ENCODE results near the gene IQCC. TPM values are rescaled to one million over a fixed set of nuclear protein-coding genes. Genes with fewer than 3 reads are reported as not detected.

Gene IQCC
- total RNA-seq, 2 experiments from 2014 or later: 4.8 to 5.9 TPM

- CTCF ChIA-PET: interaction anchor here (0.6 to 3.7 kb wide), 46 partner anchors 8 to 406 kb away, joined by 3 to 42 read pairs (median 5); partner anchors contain the start of genes BSDC1, CCDC28B, DCDC2B and FAM167B
- no peaks in the 10 kb centered on the region for H3K27me3 Mint-ChIP-seq (ENCODE audit: low read depth)
- no peaks in the 10 kb centered on the region for H3K36me3 Mint-ChIP-seq (ENCODE audit: low read depth)
- H3K4me3 Mint-ChIP-seq: no peak overlapping the region
- H3K27ac Mint-ChIP-seq: no peak overlapping the region
- no peak for DNase-seq
- intact Hi-C loops (cut with micrococcal nuclease): loop anchor here (5.0 kb wide), 1 partner anchor 146 kb away; the partner anchor contains the start of genes FAM229A and TSSK3
- H3K4me1 Mint-ChIP-seq (ENCODE audit: low read depth): peaks cover 21% of the 10 kb centered on the region
- no peaks in the 10 kb centered on the region for H3K9me3 Mint-ChIP-seq
Observed at GRCh38 chr1:32216566-32216965, 11.1 kb downstream of the IQCC start.

- CTCF ChIA-PET: interaction anchor here (1.6 kb wide), 1 partner anchor 194 kb away, joined by 3 read pairs; no protein-coding TSS in a partner anchor
- Mint-ChIP-seq H3K9me3 (no peaks in the 10 kb centered on the region), H3K27me3 (ENCODE audit: low read depth) (no peaks in the 10 kb centered on the region), H3K4me3 (no peak overlapping the region), H3K27ac (no peak overlapping the region), H3K4me1 (ENCODE audit: low read depth) (peaks cover 32% of the 10 kb centered on the region), H3K36me3 (ENCODE audit: low read depth) (peaks cover 4% of the 10 kb centered on the region)
- DNase-seq: no peak
- intact Hi-C loops (cut with micrococcal nuclease): loop anchor here (5.0 kb wide), 1 partner anchor 143 kb away; the partner anchor contains the start of genes FAM229A and TSSK3
Observed at GRCh38 chr1:32219022-32219421, 13.6 kb downstream of the IQCC start.

- intact Hi-C loops (cut with micrococcal nuclease): loop anchor here (5.0 kb wide), 1 partner anchor 131 kb away; no protein-coding TSS in a partner anchor
- Mint-ChIP-seq H3K4me3 (peak overlapping the region; percentile 95), H3K27me3 (ENCODE audit: low read depth) (no peaks in the 10 kb centered on the region), H3K27ac (no peak overlapping the region), H3K36me3 (ENCODE audit: low read depth) (peaks cover 10% of the 10 kb centered on the region), H3K4me1 (ENCODE audit: low read depth) (peaks cover 37% of the 10 kb centered on the region), H3K9me3 (no peaks in the 10 kb centered on the region)
- no peak for DNase-seq
- CTCF ChIA-PET: interaction anchor here (1.7 kb wide), 1 partner anchor 27 kb away, joined by 5 read pairs; no protein-coding TSS in a partner anchor
Observed at GRCh38 chr1:32220746-32221580, 15.5 kb downstream of the IQCC start.

- peaks cover 14% of the 10 kb centered on the region for H3K36me3 Mint-ChIP-seq (ENCODE audit: low read depth)
- intact Hi-C loops (cut with micrococcal nuclease): loop anchor here (5.0 kb wide), 1 partner anchor 131 kb away; no protein-coding TSS in a partner anchor
- CTCF ChIA-PET: interaction anchor here (1.7 kb wide), 1 partner anchor 27 kb away, joined by 5 read pairs; no protein-coding TSS in a partner anchor
- H3K4me3 Mint-ChIP-seq: peak overlapping the region; percentile 95
- H3K27ac Mint-ChIP-seq: peak overlapping the region; percentile 97
- H3K9me3 Mint-ChIP-seq: no peaks in the 10 kb centered on the region
- peaks cover 35% of the 10 kb centered on the region for H3K4me1 Mint-ChIP-seq (ENCODE audit: low read depth)
- DNase-seq: no peak
- no peaks in the 10 kb centered on the region for H3K27me3 Mint-ChIP-seq (ENCODE audit: low read depth)
Observed at GRCh38 chr1:32221581-32221979, 16.1 kb downstream of the IQCC start.

- Mint-ChIP-seq H3K27me3 (ENCODE audit: low read depth) (no peaks in the 10 kb centered on the region), H3K4me1 (ENCODE audit: low read depth) (peaks cover 35% of the 10 kb centered on the region), H3K27ac (peak within 1 kb of the TSS; percentile 97), H3K36me3 (ENCODE audit: low read depth) (peaks cover 14% of the 10 kb centered on the region), H3K9me3 (no peaks in the 10 kb centered on the region), H3K4me3 (peak within 1 kb of the TSS; percentile 95)
- CTCF ChIA-PET: interaction anchor here (1.8 to 1.9 kb wide), 2 partner anchors 26 to 28 kb away, joined by 5 to 8 read pairs; partner anchors contain the start of gene LCK
- peak; percentile 96 for DNase-seq
- intact Hi-C loops (cut with micrococcal nuclease): loop anchor here (1.0 to 5.0 kb wide), 6 partner anchors 19 to 130 kb away; partner anchors contain the start of genes CCDC28B and TXLNA
Observed at GRCh38 chr1:32221980-32222755, 16.7 kb downstream of the IQCC start, which contains the start of the genes EIF3I and TMEM234. Gene EIF3I (plus strand): TSS chr1:32222407. CDS start chr1:32222442, 35 bp downstream. Gene TMEM234 (minus strand): TSS chr1:32222353. CDS start chr1:32222322, 31 bp downstream.

- DNase-seq: no peak
- CTCF ChIA-PET: interaction anchor here (0.6 to 1.9 kb wide), 10 partner anchors 8 to 728 kb away, joined by 3 to 8 read pairs (median 4); partner anchors contain the start of gene LCK
- Mint-ChIP-seq H3K4me1 (ENCODE audit: low read depth) (peaks cover 38% of the 10 kb centered on the region), H3K4me3 (peak overlapping the region; percentile 95), H3K27ac (peak overlapping the region; percentile 97), H3K27me3 (ENCODE audit: low read depth) (no peaks in the 10 kb centered on the region), H3K9me3 (no peaks in the 10 kb centered on the region), H3K36me3 (ENCODE audit: low read depth) (peaks cover 27% of the 10 kb centered on the region)
- intact Hi-C loops (cut with micrococcal nuclease): loop anchor here (2.0 to 5.0 kb wide), 3 partner anchors 23 to 129 kb away; partner anchors contain the start of gene CCDC28B
Observed at GRCh38 chr1:32223683-32224082, 18.2 kb downstream of the IQCC start.

- Mint-ChIP-seq H3K9me3 (no peaks in the 10 kb centered on the region), H3K27ac (peak overlapping the region; percentile 46), H3K4me1 (ENCODE audit: low read depth) (peaks cover 38% of the 10 kb centered on the region), H3K36me3 (ENCODE audit: low read depth) (peaks cover 33% of the 10 kb centered on the region), H3K27me3 (ENCODE audit: low read depth) (no peaks in the 10 kb centered on the region), H3K4me3 (peak overlapping the region; percentile 49)
- no peak for DNase-seq
- intact Hi-C loops (cut with micrococcal nuclease): loop anchor here (5.0 kb wide), 1 partner anchor 128 kb away; no protein-coding TSS in a partner anchor
- CTCF ChIA-PET: interaction anchor here (1.0 to 1.8 kb wide), 5 partner anchors 9 to 26 kb away, joined by 4 to 6 read pairs (median 5); partner anchors contain the start of gene LCK
Observed at GRCh38 chr1:32224285-32224684, 18.8 kb downstream of the IQCC start.

GRCh38 chr1:32228771-32229170 lies 23.3 kb downstream of the IQCC start:
- H3K4me1 Mint-ChIP-seq (ENCODE audit: low read depth): peaks cover 19% of the 10 kb centered on the region
- intact Hi-C loops (cut with micrococcal nuclease): no loop called here
- peaks cover 39% of the 10 kb centered on the region for H3K36me3 Mint-ChIP-seq (ENCODE audit: low read depth)
- H3K4me3 Mint-ChIP-seq: no peak overlapping the region
- H3K9me3 Mint-ChIP-seq: no peaks in the 10 kb centered on the region
- no peak overlapping the region for H3K27ac Mint-ChIP-seq
- DNase-seq: no peak
- CTCF ChIA-PET: interaction anchor here (0.6 to 3.9 kb wide), 4 partner anchors 8 to 23 kb away, joined by 3 to 16 read pairs (median 8); partner anchors contain the start of gene IQCC
- no peaks in the 10 kb centered on the region for H3K27me3 Mint-ChIP-seq (ENCODE audit: low read depth)

- Mint-ChIP-seq H3K27me3 (ENCODE audit: low read depth) (no peaks in the 10 kb centered on the region), H3K4me1 (ENCODE audit: low read depth) (peaks cover 4% of the 10 kb centered on the region), H3K27ac (no peak overlapping the region), H3K9me3 (no peaks in the 10 kb centered on the region), H3K4me3 (no peak overlapping the region), H3K36me3 (ENCODE audit: low read depth) (peaks cover 28% of the 10 kb centered on the region)
- CTCF ChIA-PET: no interaction called here
- intact Hi-C loops (cut with micrococcal nuclease): no loop called here
- no peak for DNase-seq
Observed at GRCh38 chr1:32231843-32232432, 26.5 kb downstream of the IQCC start.

- intact Hi-C loops (cut with micrococcal nuclease): no loop called here
- no peak overlapping the region for H3K4me3 Mint-ChIP-seq
- no peaks in the 10 kb centered on the region for H3K27me3 Mint-ChIP-seq (ENCODE audit: low read depth)
Observed at GRCh38 chr1:32232558-32233304, 27.3 kb downstream of the IQCC start.

More at GRCh38 chr1:32232558-32233304, 27.3 kb downstream of the IQCC start:
- no peaks in the 10 kb centered on the region for H3K9me3 Mint-ChIP-seq
- CTCF ChIA-PET: interaction anchor here (0.8 to 0.9 kb wide), 2 partner anchors 17 to 162 kb away, joined by 3 read pairs; partner anchors contain the start of gene BSDC1
- no peaks in the 10 kb centered on the region for H3K4me1 Mint-ChIP-seq (ENCODE audit: low read depth)
- DNase-seq: no peak
- H3K36me3 Mint-ChIP-seq (ENCODE audit: low read depth): peaks cover 24% of the 10 kb centered on the region
- H3K27ac Mint-ChIP-seq: no peak overlapping the region
